K562 (cell line): ENCODE results near the gene ZNF761. TPM values are rescaled to one million over a fixed set of nuclear protein-coding genes. Genes with fewer than 3 reads are reported as not detected.
A peak's percentile ranks its signal among the peaks of the same experiment; 100 is the strongest.

ENCODE experiments used
- ARID2 ChIP-seq: fragments of 450-650 bp; IDR thresholded peaks from 2 replicates; pipeline ENCODE4 v1.6.1; 2017; ENCODE audit warnings: antibody characterized with exemption, mild to moderate bottlenecking
- RBM17 ChIP-seq: fragments of 200-400 bp; formaldehyde crosslinking; IDR thresholded peaks from 2 replicates; pipeline ENCODE4 v1.6.1; 2017; ENCODE audit warnings: low read depth, mild to moderate bottlenecking, low read length, borderline replicate concordance
- REST ChIP-seq, 2 experiments: fragments of 450-650 bp; formaldehyde crosslinking in 1 of 2; IDR thresholded peaks; 2 replicates each; pipeline versions ENCODE4 v1.4.0 to v1.6.1; 2014 to 2020; ENCODE audit warnings: mild to moderate bottlenecking in 2 of 2, borderline replicate concordance in 1 of 2, low read depth in 1 of 2
- SOX6 ChIP-seq: fragments of 450-650 bp; IDR thresholded peaks from 2 replicates; pipeline ENCODE4 v1.6.1; 2014; ENCODE audit warnings: mild to moderate bottlenecking
- polyA plus RNA-seq, 8 experiments: library from polyadenylated mRNA; depleted of rRNA in 4 of 8; stranded (reverse) in 5 of 8; unstranded in 3 of 8; fragments of >200 nt; fragmentation: Nextera tagmentation in 2 of 8; fragmentation: Illumina TruSeq in 1 of 8; extraction: Ambion mirVana in 2 of 8; extraction: Trizol in 1 of 8; gene quantifications; 2 replicates each; pipeline versions ENCODE4 v1.2.1 to v1.2.3, GENCODE V29; 2011 to 2014; ENCODE audit warnings: inconsistent platforms in 1 of 8, missing spikeins in 1 of 8
- total RNA-seq, 7 experiments: library from RNA; depleted of rRNA in 6 of 7; stranded (reverse); fragments of >200 nt in 6 of 7; fragmentation: Illumina TruSeq in 2 of 7; extraction: Trizol in 2 of 7; gene quantifications; 2 replicates each; pipeline versions ENCODE4 v1.2.1 to v1.2.3, GENCODE V29; 2011 to 2021; ENCODE audit warnings: low replicate concordance in 1 of 7

ZNF761 gene
- total and polyA plus RNA-seq, 9 of the 15 experiments (the other 6 are each of a cell fraction or from before 2014, with no cell fraction given): 10.3 to 30.2 (median 17.0) TPM

- peak; percentile 63; the same call in 1 of the 2 replicates for TF ChIP-seq REST (IDR thresholded peaks at IDR 0.05; ENCODE audit: borderline replicate concordance)
- no peak for TF ChIP-seq REST (CRISPR knock-in tag; IDR thresholded peaks at IDR 0.05; ENCODE audit: low read depth)
- TF ChIP-seq RBM17: no peak
- no peak for TF ChIP-seq SOX6
- TF ChIP-seq ARID2: 0 out of 2 replicates have a peak, but pooled peaks have one; percentile 19
These were observed 6.7 kb upstream of the ZNF761 start (continued) for GRCh38 chr19:53424968-53425597.
